Liver (tissue), 9 donors: Measurements from ENCODE around the gene TUBA3E. TPM values are rescaled to one million over a fixed set of nuclear protein-coding genes. Genes with fewer than 3 reads are reported as not detected.
"Not testable (repeated sequence)": the region's sequence is repeated elsewhere in the genome, so short reads cannot be mapped to it uniquely, and the experiment has no call there.

Source experiments
- DNase-seq: peaks from one replicate; pipeline ENCODE4 v3.0.0-alpha.2; 2017; ENCODE audit warnings: low spot score
- H3K27ac ChIP-seq, 2 donors: one replicate each; pipeline ENCODE4 v1.7.0; 2013; ENCODE audit warnings: inconsistent platforms in 2 of 2, low read length in 2 of 2, control low read depth in 1 of 2, low read depth in 1 of 2, mild to moderate bottlenecking in 1 of 2
- H3K27me3 ChIP-seq, 4 donors: one replicate each; pipeline versions ENCODE4 v1.6.1 to v1.7.0; 2013; ENCODE audit warnings: low read length in 3 of 4, inconsistent platforms in 1 of 4, mild to moderate bottlenecking in 1 of 4, moderate library complexity in 1 of 4; ENCODE audit not compliant: control insufficient read depth in 4 of 4, insufficient read depth in 4 of 4
- H3K36me3 ChIP-seq, 4 donors: one replicate each; pipeline versions ENCODE4 v1.6.1 to v1.7.0; 2013; ENCODE audit warnings: low read length in 3 of 4, mild to moderate bottlenecking in 3 of 4, low read depth in 1 of 4, moderate library complexity in 1 of 4; ENCODE audit not compliant: control insufficient read depth in 4 of 4, insufficient read depth in 3 of 4
- H3K4me1 ChIP-seq, 4 donors: one replicate each; pipeline versions ENCODE4 v1.6.1 to v1.7.0; 2013; ENCODE audit warnings: low read length in 3 of 4, mild to moderate bottlenecking in 3 of 4, moderate library complexity in 1 of 4; ENCODE audit not compliant: control insufficient read depth in 4 of 4, insufficient read depth in 4 of 4
- H3K4me3 ChIP-seq, 3 donors: one replicate each; pipeline versions ENCODE4 v1.6.1 to v1.7.0; 2013; ENCODE audit warnings: low read length in 3 of 3, control low read depth in 1 of 3, low read depth in 1 of 3, mild to moderate bottlenecking in 1 of 3
- H3K9ac ChIP-seq, 2 donors: one replicate each; pipeline ENCODE4 v1.7.0; 2013; ENCODE audit warnings: low read length in 2 of 2, mild to moderate bottlenecking in 2 of 2, moderate library complexity in 2 of 2, control low read depth in 1 of 2, low read depth in 1 of 2
- H3K9me3 ChIP-seq, 4 donors: one replicate each; pipeline versions ENCODE4 v1.6.1 to v1.7.0; 2013; ENCODE audit warnings: low read length in 3 of 4; ENCODE audit not compliant: control insufficient read depth in 4 of 4
- WGBS: extraction: QIAGEN DNeasy Blood & Tissue Kit; methylation state at CpG from one replicate; pipeline ENCODE4 v1.1.7; 2013; 5-methylcytosine and 5-hydroxymethylcytosine counted together
- polyA plus RNA-seq, 2 donors: library from polyadenylated mRNA; stranded (reverse) in 1 of 2; unstranded in 1 of 2; fragments of 200-250 nt in 1 of 2; fragments of >200 nt in 1 of 2; fragmentation: Nextera tagmentation in 1 of 2; extraction: Ambion mirVana in 1 of 2; gene quantifications; one replicate each; pipeline versions ENCODE4 v1.2.1 to v1.2.3, GENCODE V29; 2013 to 2015
- total RNA-seq, 2 donors: library from RNA; depleted of rRNA; stranded (reverse); fragments of >200 nt; gene quantifications; one replicate each; pipeline ENCODE4 v1.2.3, GENCODE V29; 2014
- donor health status: healthy.
- donor health status: healthy.
- donor health status: healthy.
- donor health status: healthy.
- donor health status: healthy.

TUBA3E gene
- total and polyA plus RNA-seq, 4 donors = 0.05 to 0.31 TPM; not detected in 2

DNA sequence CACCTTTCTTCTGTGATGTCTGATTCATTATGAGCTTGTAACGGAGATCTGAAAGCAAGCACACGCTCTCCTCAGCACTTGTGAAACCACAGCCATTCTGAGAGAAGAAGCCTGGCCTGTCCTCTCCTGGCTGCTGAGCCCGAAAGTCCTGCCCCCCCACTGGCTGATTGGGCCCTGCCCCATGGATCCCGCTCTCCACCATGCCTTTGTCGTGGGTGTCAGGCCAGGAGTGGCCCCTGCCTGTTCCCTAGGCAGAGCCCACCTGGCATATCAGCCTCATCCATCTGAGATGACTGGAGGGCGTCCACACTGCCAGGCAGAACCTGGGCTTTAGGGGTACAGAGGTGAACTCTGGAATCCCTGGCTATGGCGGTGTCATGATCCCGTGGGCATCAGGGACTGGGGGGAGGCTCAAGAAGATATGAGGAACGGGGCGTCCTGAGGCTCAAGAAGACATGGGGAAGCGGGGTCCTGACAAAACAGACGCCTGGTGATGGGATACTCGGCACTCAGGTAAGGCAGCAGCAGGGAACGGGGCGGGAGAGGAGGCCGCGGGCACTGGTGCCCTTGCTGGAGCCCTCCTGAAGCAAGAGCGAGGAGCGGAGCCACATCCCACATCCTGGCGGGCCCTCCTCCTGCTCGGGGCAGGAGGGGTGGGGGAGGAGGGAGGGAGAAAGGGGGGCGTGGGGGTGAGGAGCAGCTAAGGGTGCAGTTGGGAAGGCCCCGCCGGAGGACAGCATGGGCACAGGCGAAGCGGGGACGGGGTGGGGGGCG, 54.8 kb downstream of the TUBA3E start:
- 49% methylated on average over 22 of the region's 28 CpGs for WGBS
- not testable (repeated sequence) for H3K4me3 ChIP-seq

GRCh38 chr2:130142396-130143265, 55.6 kb downstream of the TUBA3E start:
- DNase-seq, H3K9me3 ChIP-seq, H3K4me1 ChIP-seq, H3K9ac ChIP-seq, H3K36me3 ChIP-seq, H3K27me3 ChIP-seq, H3K27ac ChIP-seq, H3K4me3 ChIP-seq: not testable (repeated sequence)
- 82% methylated on average over 13 of the region's 13 CpGs for WGBS

More for the DNA sequence above, 54.8 kb downstream of the TUBA3E start:
- not testable (repeated sequence) for H3K4me1 ChIP-seq, H3K9me3 ChIP-seq, DNase-seq, H3K36me3 ChIP-seq, H3K27ac ChIP-seq, H3K27me3 ChIP-seq, H3K9ac ChIP-seq

Other genes with a start within 250 kb of the TUBA3E start
- gene RAB6C, start 218.8 kb downstream of the TUBA3E start, total RNA-seq = under 1 TPM in 1 of 2 donors, not detected in 1; 0.08 TPM
- under 1 TPM in 1 of 2 donors, not detected in 1; 0.02 TPM for gene RAB6C, start 218.8 kb downstream of the TUBA3E start, polyA plus RNA-seq
- gene POTEF, start 69.2 kb downstream of the TUBA3E start, total RNA-seq = not detected
- not detected for gene POTEF, start 69.2 kb downstream of the TUBA3E start, polyA plus RNA-seq
- gene CCDC74B, start 53.3 kb downstream of the TUBA3E start, total RNA-seq = under 1 TPM; 0.09 to 0.17 TPM
- under 1 TPM in 1 of 2 donors, not detected in 1; 0.09 TPM for gene CCDC74B, start 53.3 kb downstream of the TUBA3E start, polyA plus RNA-seq
- 10 to 100 TPM; 17.2 to 22.3 TPM for gene SMPD4, start 16.8 kb downstream of the TUBA3E start, total RNA-seq
- 10 to 100 TPM in 1 of 2 donors, 1 to 10 TPM in 1; 9.9 to 18.2 TPM for gene SMPD4, start 16.8 kb downstream of the TUBA3E start, polyA plus RNA-seq
- 10 to 100 TPM; 32.0 to 98.2 TPM for gene MZT2B, start 16.2 kb downstream of the TUBA3E start, total RNA-seq
- 100 to 1,000 TPM; 142 to 143 TPM for gene MZT2B, start 16.2 kb downstream of the TUBA3E start, polyA plus RNA-seq
- gene IMP4, start 144.5 kb upstream of the TUBA3E start, total RNA-seq = 10 to 100 TPM; 31.7 to 60.7 TPM
- 10 to 100 TPM; 61.8 to 95.5 TPM for gene IMP4, start 144.5 kb upstream of the TUBA3E start, polyA plus RNA-seq
- 10 to 100 TPM; 14.0 to 28.6 TPM for gene PTPN18, start 157.6 kb upstream of the TUBA3E start, total RNA-seq
- gene PTPN18, start 157.6 kb upstream of the TUBA3E start, polyA plus RNA-seq = 10 to 100 TPM; 16.1 to 17.2 TPM